AG09309 (cell line): Measurements from ENCODE around the gene RAD51B.

Experiments
- DNase-seq: peaks from one replicate; pipeline ENCODE4 v3.0.0-alpha.2; 2010; ENCODE audit warnings: low read depth
- H3K4me3 ChIP-seq: 2 replicates; pipeline ENCODE4 v1.5.1; 2011; ENCODE audit warnings: mild to moderate bottlenecking, low read depth, low read length, moderate library complexity; ENCODE audit not compliant: control insufficient read depth
- CTCF ChIP-seq: IDR thresholded peaks from 2 replicates; pipeline ENCODE4 v1.5.1; 2011; ENCODE audit warnings: mild to moderate bottlenecking, low read depth, low read length, inconsistent platforms; ENCODE audit not compliant: insufficient read depth, control insufficient read depth; ENCODE audit errors: missing control alignments

RAD51B gene

GRCh38 chr14:68775614-68776126 lies 956.1 kb downstream of the RAD51B start:
- no peak for TF ChIP-seq CTCF
- no peak for DNase-seq
- no peak overlapping the region for H3K4me3 ChIP-seq

- DNase-seq, result no peak
- no peak for TF ChIP-seq CTCF
- no peak overlapping the region for H3K4me3 ChIP-seq
Measured at GRCh38 chr14:68777644-68778043, 958.1 kb downstream of the RAD51B start.
